B cell (primary cell): Measurements from ENCODE around the gene FNDC7. TPM values are rescaled to one million over a fixed set of nuclear protein-coding genes. Genes with fewer than 3 reads are reported as not detected.

Source experiments
- ATAC-seq: fragments of 200-7000 bp; cut with Tn5 transposase; one replicate; pipeline ENCODE4 v1.10.0; 2021; ENCODE audit warnings: low read depth, mild to moderate bottlenecking, moderate number of reproducible peaks, moderate library complexity
- CTCF ChIA-PET: fragments of 350-600 bp; sonication (Branson Sonifier 250); formaldehyde crosslinking; loops from one replicate; lab custom pipeline; 2021; ENCODE audit warnings: antibody characterized with exemption, inconsistent platforms; lab: Charles Lee
- POLR2A ChIA-PET: fragments of 350-600 bp; sonication (Branson Sonifier 250); formaldehyde crosslinking; loops from one replicate; lab custom pipeline; 2021; ENCODE audit warnings: antibody characterized with exemption; lab: Charles Lee
- DNase-seq: peaks from one replicate; pipeline ENCODE4 v3.0.0; 2013
- H2AFZ ChIP-seq: 2 replicates; pipeline ENCODE4 v1.6.1; 2012; ENCODE audit warnings: mild to moderate bottlenecking, low read depth, low read length; ENCODE audit not compliant: insufficient read depth, poor library complexity, severe bottlenecking
- H3K27ac ChIP-seq, 2 donors: 1 replicate in 1 of 2; 2 replicates in 1 of 2; pipeline ENCODE4 v1.5.1; 2012 to 2013; ENCODE audit warnings: low read length in 2 of 2, mild to moderate bottlenecking in 2 of 2, moderate library complexity in 1 of 2
- H3K27me3 ChIP-seq, 4 experiments: fragments of 200-600 bp in 1 of 4; sonication (generic) in 1 of 4; replicated peaks in 1 of 4; 1 replicate in 2 of 4; 2 replicates in 2 of 4; pipeline versions ENCODE4 v1.6.1 to v1.7.0; 2013 to 2016; ENCODE audit warnings: low read length in 3 of 4, mild to moderate bottlenecking in 2 of 4, mixed read lengths in 1 of 4, moderate library complexity in 1 of 4; ENCODE audit not compliant: insufficient read depth in 4 of 4, control insufficient read depth in 3 of 4; ENCODE audit errors: control extremely low read depth in 1 of 4
- H3K36me3 ChIP-seq, 2 experiments: replicated peaks in 1 of 2; 1 replicate in 1 of 2; 2 replicates in 1 of 2; pipeline versions ENCODE4 v1.6.1 to v1.7.1; 2013; ENCODE audit warnings: low read length in 1 of 2; ENCODE audit not compliant: insufficient read depth in 2 of 2, control insufficient read depth in 1 of 2; ENCODE audit errors: control extremely low read depth in 1 of 2, extremely low read depth in 1 of 2
- H3K4me1 ChIP-seq, 2 donors: fragments of 200-600 bp in 1 of 2; sonication (generic) in 1 of 2; 1 replicate in 1 of 2; 2 replicates in 1 of 2; pipeline versions ENCODE4 v1.5.1 to v1.6.1; 2013 to 2017; ENCODE audit warnings: low read length in 2 of 2; ENCODE audit not compliant: control insufficient read depth in 2 of 2, insufficient read depth in 2 of 2
- H3K4me2 ChIP-seq: replicated peaks from 2 replicates; pipeline ENCODE3; 2012; ENCODE audit warnings: mild to moderate bottlenecking, low read depth, low read length; ENCODE audit not compliant: poor library complexity, severe bottlenecking
- H3K4me3 ChIP-seq, 5 experiments: fragments of 200-600 bp in 1 of 5; sonication (generic) in 1 of 5; 1 replicate in 3 of 5; 2 replicates in 2 of 5; pipeline versions ENCODE4 v1.5.1 to v1.7.0; 2011 to 2016; ENCODE audit warnings: low read length in 4 of 5, mild to moderate bottlenecking in 4 of 5, low read depth in 2 of 5, control low read depth in 1 of 5, moderate library complexity in 1 of 5; ENCODE audit not compliant: insufficient read depth in 1 of 5; ENCODE audit errors: control extremely low read depth in 1 of 5, extremely low read depth in 1 of 5
- H3K79me2 ChIP-seq: fragments of 200-600 bp; sonication (generic); one replicate; pipeline ENCODE4 v1.6.0; 2016; ENCODE audit warnings: low read length; ENCODE audit not compliant: control insufficient read depth, insufficient read depth
- H3K9ac ChIP-seq: fragments of 200-600 bp; sonication (generic); 2 replicates; pipeline ENCODE4 v1.6.1; 2017; ENCODE audit warnings: mild to moderate bottlenecking, low read length, moderate library complexity
- H3K9me3 ChIP-seq, 3 donors: one replicate each; pipeline versions ENCODE4 v1.6.1 to v1.7.1; 2013; ENCODE audit warnings: low read length in 2 of 3; ENCODE audit not compliant: control insufficient read depth in 2 of 3, insufficient read depth in 1 of 3; ENCODE audit errors: control extremely low read depth in 1 of 3
- H4K20me1 ChIP-seq: 2 replicates; pipeline ENCODE4 v1.6.0; 2012; ENCODE audit warnings: mild to moderate bottlenecking, low read length; ENCODE audit not compliant: insufficient read depth, control insufficient read depth, poor library complexity, severe bottlenecking
- H3K27ac Mint-ChIP-seq: one replicate; pipeline ENCODE4 v1.8.0; 2021; ENCODE audit warnings: mixed read lengths
- H3K27me3 Mint-ChIP-seq: one replicate; pipeline ENCODE4 v1.8.0; 2021; ENCODE audit warnings: mixed read lengths
- H3K4me1 Mint-ChIP-seq: one replicate; pipeline ENCODE4 v1.8.0; 2021; ENCODE audit warnings: mixed read lengths
- H3K4me3 Mint-ChIP-seq: one replicate; pipeline ENCODE4 v1.8.0; 2021; ENCODE audit warnings: mixed read lengths
- H3K9me3 Mint-ChIP-seq: one replicate; pipeline ENCODE4 v1.8.0; 2022; ENCODE audit warnings: mixed read lengths; ENCODE audit not compliant: insufficient read depth
- CTCF ChIP-seq: fragments of 200-600 bp; IDR thresholded peaks from one replicate; pipeline ENCODE4 v1.8.0; 2022; ENCODE audit warnings: antibody characterized with exemption, mild to moderate bottlenecking
- EZH2 ChIP-seq: IDR thresholded peaks from 2 replicates; pipeline ENCODE4 v1.6.1; 2012; ENCODE audit warnings: borderline replicate concordance, low read depth, mild to moderate bottlenecking, moderate library complexity, low read length; ENCODE audit not compliant: insufficient read depth, poor library complexity, severe bottlenecking
- WGBS: methylation state at CpG from one replicate; pipeline ENCODE4 v1.1.5; 2013; ENCODE audit warnings: missing lambda C conversion rate; ENCODE audit not compliant: insufficient coverage; 5-methylcytosine and 5-hydroxymethylcytosine counted together
- intact Hi-C: fragments of 100-400 bp; cut with micrococcal nuclease; formaldehyde crosslinking; loops from one replicate; pipeline ENCODE4 v1.10.0; 2022
- polyA plus RNA-seq: library from polyadenylated mRNA; depleted of rRNA; stranded (reverse); fragments of >200 nt; gene quantifications from 2 replicates; pipeline ENCODE4 v1.2.3, GENCODE V29; 2012
- total RNA-seq, 2 donors: library from RNA; stranded (reverse); fragments of 120-200 nt in 1 of 2; gene quantifications; 1 replicate in 1 of 2; 2 replicates in 1 of 2; pipeline versions ENCODE4 v1.2.3 to v1.2.4, GENCODE V29; 2013 to 2022

FNDC7 gene
- total and polyA plus RNA-seq, 2 donors (not counting 1 experiment from before 2014, with no cell fraction given) = 0.17 TPM; not detected in 1

- no peaks in the 10 kb centered on the region for H3K4me1 Mint-ChIP-seq
These were observed 34.0 kb upstream of the FNDC7 start for GRCh38 chr1:108678706-108679105.

More at GRCh38 chr1:108678706-108679105, 34.0 kb upstream of the FNDC7 start:
- TF ChIP-seq EZH2 (no peak), CTCF (no peak)
- H3K79me2 ChIP-seq = no peaks in the 10 kb centered on the region
- H3K4me3 ChIP-seq = no peak overlapping the region
- intact Hi-C loops = no loop called here
- H3K36me3 ChIP-seq = no peaks in the 10 kb centered on the region
- ChIA-PET CTCF (no interaction called here), POLR2A (interaction anchor here (0.6 kb wide), 1 partner anchor 184 kb away, joined by 5 read pairs; no protein-coding TSS in a partner anchor)
- no peak overlapping the region for H3K9ac ChIP-seq
- H3K4me1 ChIP-seq = no peaks in the 10 kb centered on the region
- 90% methylated on average over 2 of the region's 4 CpGs for WGBS
- H3K27ac Mint-ChIP-seq = no peak overlapping the region
- H3K9me3 ChIP-seq = no peaks in the 10 kb centered on the region
- ATAC-seq = no peak
- H3K9me3 Mint-ChIP-seq = no peaks in the 10 kb centered on the region
- no peak overlapping the region for H3K4me3 Mint-ChIP-seq
- peaks cover 21% of the 10 kb centered on the region for H3K27me3 Mint-ChIP-seq
- no peaks in the 10 kb centered on the region for H3K27me3 ChIP-seq
- H4K20me1 ChIP-seq = no peaks in the 10 kb centered on the region
- DNase-seq = no peak
- no peak overlapping the region for H2AFZ ChIP-seq
- no peak overlapping the region for H3K4me2 ChIP-seq
- H3K27ac ChIP-seq = no peak overlapping the region
